ENCODE results near the gene SYTL2.
A peak's percentile ranks its signal among the peaks of the same experiment; 100 is the strongest.

SYTL2 gene

DNA sequence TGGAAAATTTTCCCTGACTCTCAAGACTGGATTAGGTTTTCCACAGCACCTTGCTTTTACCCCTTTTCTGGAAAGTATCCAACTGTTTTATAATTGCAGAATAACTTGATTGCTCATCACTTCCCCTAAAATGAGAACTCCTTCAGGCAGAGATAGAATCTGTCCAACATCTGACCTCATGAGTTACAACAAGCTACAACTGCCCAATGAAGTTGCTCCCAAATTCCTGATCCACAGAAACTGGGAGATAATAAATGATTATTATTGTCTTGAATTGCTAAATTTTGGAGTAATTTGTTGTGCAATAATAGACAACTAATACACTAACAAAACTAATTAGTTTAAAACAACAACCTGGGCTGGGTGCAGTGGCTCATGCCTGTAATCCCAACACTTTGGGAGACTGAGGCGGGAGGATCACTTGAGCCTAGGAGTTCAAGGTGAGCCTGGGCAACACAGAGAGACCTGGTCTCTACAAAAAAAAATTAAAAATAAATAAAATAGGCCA is 34.2 kb upstream of the SYTL2 start:
- TF ChIP-seq FOXM1 (IDR thresholded peaks at IDR 0.05; ENCODE audit: borderline replicate concordance, low read depth) (no peak), TEAD4 (IDR thresholded peaks at IDR 0.05) (no peak)

DNA sequence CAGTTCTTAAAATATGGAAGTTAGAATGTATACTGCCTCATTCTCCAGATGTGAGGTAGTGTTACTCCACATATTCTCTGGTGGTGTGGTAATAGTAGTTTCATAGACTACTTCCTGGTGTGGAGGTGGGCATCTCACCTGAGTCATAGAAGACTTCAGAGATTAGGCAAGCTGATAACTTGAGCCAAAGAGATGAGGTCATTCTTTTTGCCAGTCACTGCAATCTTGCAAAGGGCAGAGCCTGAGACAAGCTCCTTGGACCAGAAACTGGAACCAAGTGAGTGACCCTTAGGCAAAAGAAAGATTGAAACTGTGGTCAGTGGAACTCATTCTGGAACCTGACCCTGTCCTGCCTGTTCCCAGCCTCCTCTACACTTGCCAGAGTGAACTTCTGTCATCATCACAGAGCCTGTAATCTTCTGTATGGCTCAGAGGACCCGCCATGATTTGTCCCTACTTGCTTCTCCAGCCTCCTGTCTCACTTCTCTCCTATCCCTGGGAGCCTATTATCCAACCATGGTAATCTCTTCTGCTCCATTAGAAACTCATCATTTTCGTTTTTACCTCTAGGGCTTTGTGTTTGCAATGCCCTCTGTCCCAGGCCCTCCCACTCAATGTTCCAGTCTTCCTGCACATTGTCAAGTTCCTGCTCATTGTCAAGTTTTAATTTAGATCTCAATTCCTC is 33.6 kb upstream of the SYTL2 start:
- TF ChIP-seq TCF12 (IDR thresholded peaks at IDR 0.05; ENCODE audit: low read depth) (no peak), CEBPB (IDR thresholded peaks at IDR 0.05) (peak; percentile 64; the same call in 1 of the 2 replicates), NFIC (IDR thresholded peaks at IDR 0.05) (0 out of 2 replicates have a peak, but pooled peaks have one; percentile 22)

DNA sequence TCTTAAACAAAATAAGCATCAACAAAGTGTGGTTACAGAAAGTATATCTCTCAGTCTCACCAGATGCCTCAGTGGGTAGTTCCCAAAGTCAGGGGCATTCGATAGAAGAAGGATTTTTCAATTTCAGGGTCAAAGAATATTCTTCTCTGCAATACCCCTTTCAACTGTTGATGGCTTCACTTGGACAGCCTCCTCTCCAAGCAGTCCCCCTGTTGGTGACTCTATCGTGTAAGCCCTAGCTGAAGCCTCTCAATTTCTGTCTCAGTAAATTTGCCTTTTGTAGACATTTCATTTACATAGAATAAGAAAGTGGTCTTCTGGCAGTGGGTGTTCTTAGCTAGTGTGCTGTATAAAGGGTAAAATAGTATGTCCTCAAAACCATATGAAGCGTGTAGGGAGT is 33.0 kb upstream of the SYTL2 start:
- TF ChIP-seq, protein P1, sequence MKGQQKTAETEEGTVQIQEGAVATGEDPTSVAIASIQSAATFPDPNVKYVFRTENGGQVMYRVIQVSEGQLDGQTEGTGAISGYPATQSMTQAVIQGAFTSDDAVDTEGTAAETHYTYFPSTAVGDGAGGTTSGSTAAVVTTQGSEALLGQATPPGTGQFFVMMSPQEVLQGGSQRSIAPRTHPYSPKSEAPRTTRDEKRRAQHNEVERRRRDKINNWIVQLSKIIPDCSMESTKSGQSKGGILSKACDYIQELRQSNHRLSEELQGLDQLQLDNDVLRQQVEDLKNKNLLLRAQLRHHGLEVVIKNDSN (IDR thresholded peaks at IDR 0.05) = no peak
- TF ChIP-seq, protein P2, sequence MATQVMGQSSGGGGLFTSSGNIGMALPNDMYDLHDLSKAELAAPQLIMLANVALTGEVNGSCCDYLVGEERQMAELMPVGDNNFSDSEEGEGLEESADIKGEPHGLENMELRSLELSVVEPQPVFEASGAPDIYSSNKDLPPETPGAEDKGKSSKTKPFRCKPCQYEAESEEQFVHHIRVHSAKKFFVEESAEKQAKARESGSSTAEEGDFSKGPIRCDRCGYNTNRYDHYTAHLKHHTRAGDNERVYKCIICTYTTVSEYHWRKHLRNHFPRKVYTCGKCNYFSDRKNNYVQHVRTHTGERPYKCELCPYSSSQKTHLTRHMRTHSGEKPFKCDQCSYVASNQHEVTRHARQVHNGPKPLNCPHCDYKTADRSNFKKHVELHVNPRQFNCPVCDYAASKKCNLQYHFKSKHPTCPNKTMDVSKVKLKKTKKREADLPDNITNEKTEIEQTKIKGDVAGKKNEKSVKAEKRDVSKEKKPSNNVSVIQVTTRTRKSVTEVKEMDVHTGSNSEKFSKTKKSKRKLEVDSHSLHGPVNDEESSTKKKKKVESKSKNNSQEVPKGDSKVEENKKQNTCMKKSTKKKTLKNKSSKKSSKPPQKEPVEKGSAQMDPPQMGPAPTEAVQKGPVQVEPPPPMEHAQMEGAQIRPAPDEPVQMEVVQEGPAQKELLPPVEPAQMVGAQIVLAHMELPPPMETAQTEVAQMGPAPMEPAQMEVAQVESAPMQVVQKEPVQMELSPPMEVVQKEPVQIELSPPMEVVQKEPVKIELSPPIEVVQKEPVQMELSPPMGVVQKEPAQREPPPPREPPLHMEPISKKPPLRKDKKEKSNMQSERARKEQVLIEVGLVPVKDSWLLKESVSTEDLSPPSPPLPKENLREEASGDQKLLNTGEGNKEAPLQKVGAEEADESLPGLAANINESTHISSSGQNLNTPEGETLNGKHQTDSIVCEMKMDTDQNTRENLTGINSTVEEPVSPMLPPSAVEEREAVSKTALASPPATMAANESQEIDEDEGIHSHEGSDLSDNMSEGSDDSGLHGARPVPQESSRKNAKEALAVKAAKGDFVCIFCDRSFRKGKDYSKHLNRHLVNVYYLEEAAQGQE (IDR thresholded peaks at IDR 0.05; ENCODE audit: low read depth) = no peak
- TF ChIP-seq EGR1 (IDR thresholded peaks at IDR 0.05) = no peak

DNA sequence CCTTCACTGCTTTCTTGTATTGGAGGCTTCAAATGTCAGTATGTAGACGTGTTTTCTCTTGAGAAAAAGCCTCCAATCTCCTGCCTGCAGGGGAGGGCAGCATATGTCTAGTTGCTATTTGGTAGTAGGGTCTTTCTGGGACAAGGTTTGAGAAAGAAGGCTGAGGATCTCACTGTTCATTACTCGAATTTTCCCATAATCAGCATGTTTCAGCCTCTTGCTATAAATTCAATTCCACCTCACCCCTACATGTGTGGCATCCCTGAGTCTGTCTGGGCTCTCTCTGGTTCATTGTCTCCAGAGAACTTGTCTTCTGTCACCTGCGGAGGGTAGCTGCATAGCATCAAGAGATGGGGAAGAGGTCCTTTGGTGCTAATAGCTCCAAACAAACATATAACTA is 24.8 kb upstream of the SYTL2 start:
- TF ChIP-seq TAF1 (IDR thresholded peaks at IDR 0.05; ENCODE audit: low read depth) (no peak), CEBPB (IDR thresholded peaks at IDR 0.05) (no peak), TEAD4 (IDR thresholded peaks at IDR 0.05) (no peak), EGR1 (IDR thresholded peaks at IDR 0.05) (no peak), CREB1 (IDR thresholded peaks at IDR 0.05; ENCODE audit: low read depth) (no peak), EP300 (IDR thresholded peaks at IDR 0.05; ENCODE audit: borderline replicate concordance) (no peak), RAD21 (IDR thresholded peaks at IDR 0.05; ENCODE audit: low read depth) (no peak), NFIC (IDR thresholded peaks at IDR 0.05) (no peak), ZBTB7A (IDR thresholded peaks at IDR 0.05; ENCODE audit: low read depth) (no peak), FOXM1 (IDR thresholded peaks at IDR 0.05; ENCODE audit: borderline replicate concordance, low read depth) (no peak), YY1 (IDR thresholded peaks at IDR 0.05; ENCODE audit: low read depth) (no peak), TCF12 (IDR thresholded peaks at IDR 0.05; ENCODE audit: low read depth) (no peak)
- TF ChIP-seq, protein P2 (IDR thresholded peaks at IDR 0.05; ENCODE audit: low read depth) = no peak
- TF ChIP-seq, protein P3, sequence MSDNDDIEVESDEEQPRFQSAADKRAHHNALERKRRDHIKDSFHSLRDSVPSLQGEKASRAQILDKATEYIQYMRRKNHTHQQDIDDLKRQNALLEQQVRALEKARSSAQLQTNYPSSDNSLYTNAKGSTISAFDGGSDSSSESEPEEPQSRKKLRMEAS (IDR thresholded peaks at IDR 0.05) = no peak
- TF ChIP-seq, protein P1 (IDR thresholded peaks at IDR 0.05) = no peak

DNA sequence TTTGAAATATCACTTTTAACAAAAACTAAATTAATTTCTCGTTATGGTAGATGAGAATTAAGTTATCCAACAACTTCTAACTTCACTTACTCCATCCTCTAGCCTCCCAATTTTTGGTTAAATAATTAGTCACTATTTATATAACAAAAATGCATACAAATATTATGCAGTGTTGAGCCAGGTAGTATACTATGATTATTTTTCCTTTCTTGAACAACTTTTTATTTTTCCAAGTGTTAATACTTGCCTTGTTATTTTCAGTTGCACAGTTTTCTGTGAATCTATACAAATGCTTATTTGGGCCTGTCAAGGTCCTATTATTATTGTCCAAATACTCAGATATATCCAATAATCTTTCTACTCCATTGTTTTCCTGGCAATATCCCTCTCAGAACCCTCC is 24.3 kb upstream of the SYTL2 start:
- TF ChIP-seq TAF1 (IDR thresholded peaks at IDR 0.05; ENCODE audit: low read depth) (no peak), CREB1 (IDR thresholded peaks at IDR 0.05; ENCODE audit: low read depth) (no peak), NFIC (IDR thresholded peaks at IDR 0.05) (no peak), RAD21 (IDR thresholded peaks at IDR 0.05; ENCODE audit: low read depth) (no peak), ZBTB7A (IDR thresholded peaks at IDR 0.05; ENCODE audit: low read depth) (no peak), EP300 (IDR thresholded peaks at IDR 0.05; ENCODE audit: borderline replicate concordance) (no peak), FOXM1 (IDR thresholded peaks at IDR 0.05; ENCODE audit: borderline replicate concordance, low read depth) (no peak), CEBPB (IDR thresholded peaks at IDR 0.05) (no peak), YY1 (IDR thresholded peaks at IDR 0.05; ENCODE audit: low read depth) (no peak), TEAD4 (IDR thresholded peaks at IDR 0.05) (no peak)
- TF ChIP-seq, protein P3 (IDR thresholded peaks at IDR 0.05) = no peak
- TF ChIP-seq, protein P1 (IDR thresholded peaks at IDR 0.05) = no peak

DNA sequence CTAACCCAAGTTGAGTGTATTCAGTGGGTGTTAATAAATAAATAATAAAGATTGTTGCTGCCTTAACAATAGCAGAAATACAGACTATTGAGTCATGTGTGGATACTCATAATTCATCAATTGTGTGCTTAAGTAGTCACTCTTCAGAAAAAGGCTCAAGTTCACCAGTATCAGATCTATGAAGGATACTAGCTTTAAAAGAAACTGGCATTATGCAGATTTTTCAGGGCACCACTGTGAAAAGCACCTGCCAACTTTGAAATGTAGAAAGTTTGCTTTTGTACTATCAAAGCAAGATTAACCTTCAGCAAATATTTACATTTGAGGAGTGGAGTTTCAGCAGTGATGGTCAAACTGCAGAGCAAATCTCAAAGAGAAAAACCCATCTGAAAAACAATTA is 20.1 kb upstream of the SYTL2 start:
- TF ChIP-seq TEAD4 (IDR thresholded peaks at IDR 0.05) (no peak), EGR1 (IDR thresholded peaks at IDR 0.05) (no peak), RAD21 (IDR thresholded peaks at IDR 0.05; ENCODE audit: low read depth) (no peak), TAF1 (IDR thresholded peaks at IDR 0.05; ENCODE audit: low read depth) (no peak), CREB1 (IDR thresholded peaks at IDR 0.05; ENCODE audit: low read depth) (no peak), ZBTB7A (IDR thresholded peaks at IDR 0.05; ENCODE audit: low read depth) (no peak), FOXM1 (IDR thresholded peaks at IDR 0.05; ENCODE audit: borderline replicate concordance, low read depth) (no peak), CEBPB (IDR thresholded peaks at IDR 0.05) (no peak), TCF12 (IDR thresholded peaks at IDR 0.05; ENCODE audit: low read depth) (no peak), YY1 (IDR thresholded peaks at IDR 0.05; ENCODE audit: low read depth) (no peak)
- TF ChIP-seq, protein P1 (IDR thresholded peaks at IDR 0.05) = no peak
- TF ChIP-seq, protein P3 (IDR thresholded peaks at IDR 0.05) = no peak
- TF ChIP-seq, protein P2 (IDR thresholded peaks at IDR 0.05; ENCODE audit: low read depth) = no peak
